ENCODE measurements around the gene UBTF.

DNA sequence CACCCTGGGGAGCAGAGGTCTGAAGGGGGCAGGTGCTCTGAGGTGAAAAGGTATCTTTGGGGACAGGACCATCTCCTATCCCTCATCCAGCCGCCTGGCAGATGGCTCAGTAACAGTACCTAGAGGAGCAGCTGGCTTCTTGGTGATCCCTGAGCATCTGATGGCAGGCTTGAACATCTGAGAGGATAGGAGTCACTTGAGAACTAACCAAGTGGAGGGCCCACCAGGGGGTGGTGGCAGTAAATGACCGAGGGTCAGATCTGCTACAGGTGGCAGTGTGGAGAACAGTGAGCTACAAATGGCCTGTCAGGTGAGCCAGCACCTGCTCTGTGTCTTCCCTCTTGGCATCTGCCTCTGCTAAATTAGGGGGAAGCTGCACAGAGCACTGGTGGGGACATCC is 64.0 kb downstream of the UBTF start:
- TF ChIP-seq CTCF (IDR thresholded peaks at IDR 0.05 in 4 of 5, conservative IDR thresholded peaks at IDR 0.05 in 1 of 5) (no peak), POLR2A (IDR thresholded peaks at IDR 0.05) (no peak)

Measured in gastrocnemius medialis (tissue), 4 donors.